Right lobe of liver (tissue), 4 donors: ENCODE measurements around the gene XAB2.

Source experiments
- CTCF ChIP-seq, 4 donors: fragments of 200-600 bp in 3 of 4; fragments of 450-650 bp in 1 of 4; IDR thresholded peaks; one replicate each; pipeline versions ENCODE4 v1.5.1 to v1.8.0; 2016 to 2022; ENCODE audit warnings: antibody characterized with exemption in 4 of 4, mild to moderate bottlenecking in 2 of 4
- POLR2A ChIP-seq: fragments of 450-650 bp; IDR thresholded peaks from one replicate; pipeline ENCODE4 v1.6.1; 2017; ENCODE audit warnings: antibody characterized with exemption, mild to moderate bottlenecking
- donor health status: DM: no; HTN: no; CAD: no.
- donor health status: DM: no; HTN: no; CAD: no.
- donor health status: DM: no; HTN: yes; CAD: no.

GRCh38 chr19:7633698-7634097 is 4.4 kb upstream of the XAB2 start, which contains the start of gene PCP2:
- TF ChIP-seq CTCF (IDR thresholded peaks at IDR 0.05) (no peak), POLR2A (no peak)
